NCI-H2171 treated with DMSO at 0.1 percent for 48 hours (cell line): Measurements from ENCODE around the gene AKR1B1.

Source experiments
- DNase-seq: peaks from one replicate; lab custom pipeline; 2025; lab: John Stamatoyannopoulos, UW

AKR1B1 gene

DNA sequence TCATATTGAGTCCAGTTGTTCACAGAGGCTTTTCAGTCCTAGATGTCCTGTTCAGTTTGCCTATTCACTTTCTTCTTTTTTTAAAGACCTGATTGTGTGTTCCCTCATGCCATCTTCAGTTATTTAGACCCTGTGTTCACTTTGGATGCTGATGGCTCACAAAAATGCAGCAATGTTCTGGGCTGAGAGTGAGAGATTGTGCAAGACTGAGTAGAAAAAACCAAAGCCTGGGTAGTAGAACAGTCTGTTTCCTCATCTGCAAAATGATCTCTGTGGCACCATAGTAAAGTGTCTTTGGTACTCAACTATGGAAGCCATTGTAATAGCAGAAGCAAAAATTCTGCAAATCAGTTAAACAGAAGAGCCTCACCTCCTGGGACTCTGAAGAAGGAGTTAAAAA, 43.2 kb downstream of the AKR1B1 start:
- DNase-seq = no peak

DNA sequence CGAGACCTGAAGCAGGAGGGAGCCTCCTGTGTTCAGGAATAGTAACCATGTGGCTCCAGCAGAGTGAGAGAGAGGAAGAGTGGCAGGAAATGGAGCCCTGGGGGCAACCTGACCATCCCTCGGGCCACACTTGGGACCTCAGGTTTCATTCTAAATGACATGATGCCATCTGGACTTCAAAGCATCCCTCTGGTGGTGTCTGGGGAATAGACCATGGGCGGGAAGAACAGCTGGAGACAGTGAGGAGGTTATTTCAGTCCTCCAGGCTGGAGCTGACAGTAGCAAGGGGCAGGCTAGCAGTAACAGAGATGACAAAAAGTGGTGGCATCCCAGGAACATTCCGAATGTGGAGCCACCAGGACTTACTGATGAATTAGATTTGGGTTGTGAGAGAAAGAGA, 44.8 kb downstream of the AKR1B1 start:
- DNase-seq = peak; percentile 72

DNA sequence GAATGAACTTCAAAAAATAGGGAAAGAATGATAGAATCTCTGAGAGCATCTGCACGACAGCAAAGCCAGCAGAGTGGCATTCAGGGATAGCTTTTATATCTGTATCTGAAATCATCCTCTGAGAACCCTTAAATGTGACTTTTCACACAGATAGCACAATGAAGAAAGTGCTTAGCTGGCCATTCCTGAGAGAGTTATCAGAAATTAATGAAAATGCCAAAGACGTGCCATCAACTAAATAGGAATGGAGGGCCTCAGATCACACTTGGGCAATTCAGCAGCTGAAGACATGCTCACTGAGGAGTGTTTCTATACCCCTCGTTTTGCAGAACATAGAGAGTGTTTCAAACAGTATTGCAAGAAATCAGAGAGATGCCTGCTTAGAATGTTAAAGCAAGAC, 51.6 kb downstream of the AKR1B1 start:
- no peak for DNase-seq

DNA sequence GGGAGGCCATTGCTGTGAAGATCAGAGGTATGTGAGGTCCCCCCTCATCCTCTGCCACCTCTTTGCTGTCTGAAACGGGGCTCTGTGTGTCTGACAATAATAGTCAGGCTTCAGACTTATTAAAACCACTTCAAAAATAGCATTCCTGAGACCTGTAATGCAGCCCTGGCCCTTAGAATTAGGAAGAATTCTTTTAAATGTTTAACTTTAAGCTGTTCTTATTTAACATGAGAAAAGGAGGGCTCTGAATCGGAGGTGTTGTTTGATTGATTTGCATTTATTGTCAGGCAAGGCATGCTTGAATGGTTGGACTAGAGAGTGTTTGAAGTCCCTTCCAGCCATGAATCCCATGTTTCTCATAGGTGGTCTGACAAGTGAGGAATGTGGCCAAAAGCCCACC, 52.5 kb downstream of the AKR1B1 start:
- DNase-seq = no peak

DNA sequence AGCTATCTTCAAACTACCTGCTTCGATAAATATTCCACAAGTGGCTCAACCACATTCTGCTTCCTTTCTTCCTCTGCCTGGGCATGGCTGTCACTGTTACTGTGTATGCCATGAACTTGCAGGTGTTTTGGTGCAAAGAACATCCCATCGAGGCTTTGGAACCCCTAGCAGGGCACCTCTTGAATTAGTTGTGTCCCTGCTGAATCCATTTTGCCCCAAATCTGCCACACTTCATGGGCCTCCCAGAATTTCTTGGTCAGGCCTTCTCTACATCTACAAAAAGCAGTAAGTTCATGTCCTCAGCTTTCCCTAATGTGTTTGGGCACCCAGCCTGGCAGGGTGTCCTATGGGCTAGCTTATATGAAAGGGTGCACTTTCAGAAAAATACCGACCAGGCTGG, 53.6 kb downstream of the AKR1B1 start:
- DNase-seq = no peak

DNA sequence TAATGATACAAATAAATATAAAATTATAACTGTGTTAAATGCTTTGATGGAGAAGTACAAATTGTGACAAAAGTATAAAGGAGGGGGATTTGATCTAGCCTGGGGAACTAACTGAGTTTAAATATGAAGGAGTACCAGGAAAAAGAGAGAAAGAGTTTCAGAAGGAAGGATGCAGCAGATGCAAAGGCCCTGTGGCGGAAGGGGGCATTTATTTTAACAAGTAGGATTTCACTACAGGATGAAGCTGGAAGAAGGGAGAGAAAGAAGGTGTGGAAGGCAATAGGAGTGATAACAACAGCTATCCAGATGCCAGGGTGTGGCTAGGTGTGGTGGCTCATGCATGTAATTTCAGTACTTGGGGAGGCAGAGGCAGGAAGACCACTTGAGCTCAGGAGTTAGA, 55.8 kb downstream of the AKR1B1 start:
- DNase-seq = no peak

DNA sequence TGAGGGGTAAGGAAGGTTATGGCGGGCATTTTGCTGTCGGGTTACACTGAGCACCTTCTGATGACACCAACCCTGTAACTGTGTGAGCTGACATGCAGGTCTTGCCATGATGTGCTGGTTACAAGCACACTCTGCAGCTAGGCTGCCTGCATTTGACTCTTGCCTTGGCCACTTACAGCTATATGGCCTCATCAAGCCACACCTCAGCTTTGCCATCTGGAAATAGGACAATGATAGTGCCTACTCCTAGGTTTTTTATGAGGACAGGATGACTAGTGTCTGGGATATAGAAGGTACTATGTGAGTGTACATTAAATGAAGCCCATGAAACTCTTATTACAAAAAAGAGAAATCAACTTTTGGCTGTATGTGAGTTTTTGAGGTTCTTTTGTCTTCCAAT, 58.0 kb downstream of the AKR1B1 start:
- DNase-seq = no peak

DNA sequence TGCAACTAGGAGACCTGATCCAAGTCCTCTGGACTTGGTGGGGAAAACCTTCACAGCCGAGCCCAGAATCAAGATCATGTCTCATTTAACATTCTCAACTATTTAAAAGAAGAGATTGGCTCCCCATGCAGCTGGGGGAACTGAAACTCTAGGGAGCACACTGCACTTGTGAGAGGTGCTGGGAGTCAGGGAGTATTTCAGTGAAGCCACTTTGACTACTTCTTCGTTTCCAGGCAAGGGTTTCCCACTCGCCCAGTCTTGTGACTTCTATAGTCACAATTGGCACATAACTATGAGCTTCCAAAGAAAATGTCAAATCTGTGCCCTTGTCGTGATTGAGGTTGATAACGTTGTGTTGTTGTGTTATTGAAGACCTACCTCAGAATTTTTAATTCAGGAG, 62.9 kb downstream of the AKR1B1 start:
- no peak for DNase-seq

DNA sequence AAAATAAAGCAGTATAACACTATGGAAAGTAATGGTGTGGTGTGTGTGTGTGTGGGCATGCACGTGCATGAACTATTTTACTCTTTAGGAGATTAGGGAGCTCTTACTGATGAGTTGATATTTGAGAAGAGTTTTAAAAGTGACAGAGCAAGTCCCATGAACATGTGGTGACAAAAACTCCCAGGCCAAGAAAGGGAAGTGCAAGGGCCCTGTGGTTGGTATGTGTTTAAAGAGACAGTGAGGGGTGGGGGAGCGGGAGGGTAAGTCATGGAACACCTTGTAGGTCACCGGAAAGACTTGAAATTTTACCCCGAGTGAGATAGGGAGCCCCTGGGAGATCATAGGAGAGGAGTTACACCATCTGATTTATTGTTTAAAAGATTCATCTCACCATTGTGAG, 63.3 kb downstream of the AKR1B1 start:
- DNase-seq = no peak

DNA sequence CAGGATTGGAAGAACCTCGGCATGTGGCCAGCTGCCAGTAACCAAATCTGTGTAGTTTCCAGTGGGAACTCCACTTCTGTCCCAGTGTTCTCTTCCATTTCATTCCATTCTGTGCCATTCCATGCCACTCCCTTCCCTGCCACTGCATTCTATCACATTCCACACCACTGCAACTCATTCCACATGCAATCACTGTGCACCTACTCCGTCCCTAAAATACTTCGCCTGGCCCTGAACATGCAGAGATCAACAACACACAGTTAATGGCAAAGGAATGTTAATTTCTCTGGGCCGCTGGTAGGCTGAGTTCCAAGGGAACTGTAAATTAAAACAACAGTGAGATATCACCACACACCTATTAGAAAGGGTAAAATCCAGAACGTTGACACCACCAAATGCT, 64.8 kb downstream of the AKR1B1 start:
- no peak for DNase-seq
